ENCODE measurements around the gene FUT2.

Gene FUT2

DNA sequence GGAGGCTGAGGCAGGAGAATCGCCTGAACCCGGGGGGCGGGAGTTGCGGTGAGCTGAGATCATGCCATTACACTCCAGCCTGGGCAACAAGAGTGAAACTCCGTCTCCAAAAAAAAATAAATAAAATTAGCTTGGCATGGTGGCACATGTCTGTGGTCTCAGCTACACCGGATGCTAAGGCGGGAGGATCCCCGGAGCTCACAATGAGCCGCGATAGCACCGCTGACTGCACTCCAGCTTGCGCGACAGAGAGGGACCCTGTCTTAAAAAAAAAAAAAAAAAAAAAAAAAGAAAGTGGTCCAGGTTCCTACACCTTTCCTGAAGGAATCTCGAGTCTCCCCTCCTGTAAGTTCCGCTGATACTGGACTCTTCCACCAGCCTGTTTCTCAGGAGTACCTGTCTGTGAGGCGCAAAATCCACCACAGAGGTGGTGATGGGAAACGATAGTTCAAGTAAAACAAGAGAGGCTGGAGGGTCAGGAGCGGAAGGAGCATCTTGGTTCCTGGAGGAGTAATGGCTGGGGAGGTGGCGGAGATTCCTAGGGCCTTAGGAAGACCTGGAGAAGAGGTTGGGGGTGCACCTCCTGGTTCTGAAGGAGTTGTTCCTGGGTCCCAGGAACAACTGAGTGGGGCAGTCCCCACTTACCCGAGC is 56.2 kb downstream of the FUT2 start:
- H3K4me1 Mint-ChIP-seq (ENCODE audit: low read depth): peaks cover 26% of the 10 kb centered on the region
- intact Hi-C loops (cut with micrococcal nuclease): no loop called here
- peaks cover 83% of the 10 kb centered on the region for H3K27me3 Mint-ChIP-seq
- H3K27ac Mint-ChIP-seq: no peak overlapping the region
- H3K9me3 Mint-ChIP-seq: no peaks in the 10 kb centered on the region
- H3K36me3 Mint-ChIP-seq (ENCODE audit: low read depth): no peaks in the 10 kb centered on the region
- H3K4me3 Mint-ChIP-seq: peak overlapping the region; percentile 59

DNA sequence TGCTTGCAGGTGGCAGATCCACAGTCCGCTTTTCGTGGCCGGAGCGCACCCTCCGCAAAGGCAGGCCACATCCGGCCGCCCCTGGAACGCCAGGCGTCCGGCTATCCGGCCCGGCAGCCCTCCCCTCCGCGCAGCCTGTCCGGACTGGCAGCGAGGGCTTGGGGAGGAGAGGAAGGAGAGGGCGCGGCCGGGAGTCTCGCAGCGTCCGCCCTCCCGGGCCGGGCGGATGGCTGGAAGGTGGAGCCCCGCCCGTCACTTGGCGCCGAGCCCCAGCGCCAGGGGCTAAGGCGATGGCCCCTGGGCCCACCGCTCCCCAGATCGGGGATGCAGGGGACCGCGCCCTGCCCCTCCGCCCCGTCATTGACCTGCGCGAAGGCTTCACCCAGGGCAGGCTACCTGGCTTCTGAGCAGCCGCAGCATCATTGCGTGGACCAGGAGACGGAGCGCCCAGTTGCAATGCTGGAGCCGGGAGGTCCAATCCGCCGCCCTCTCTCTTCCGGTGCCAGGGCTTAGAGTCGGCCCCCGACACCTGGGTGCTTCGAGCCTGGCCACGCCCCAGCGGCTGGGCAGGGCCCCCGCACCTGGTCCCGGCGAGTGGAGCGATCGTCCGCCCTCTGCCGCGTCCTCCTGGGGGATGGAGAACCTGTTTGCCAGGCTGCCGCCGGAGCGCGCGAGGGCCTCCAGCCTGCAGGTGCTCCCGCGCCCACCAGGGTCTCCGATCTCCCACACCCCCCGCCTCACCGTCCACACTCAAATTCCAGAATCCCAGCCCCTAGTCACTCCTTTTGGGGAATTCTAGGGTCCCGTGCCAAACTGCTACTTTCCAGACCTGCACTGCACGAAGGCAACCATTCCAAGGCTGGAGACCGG is 57.0 kb downstream of the FUT2 start, which contains the start of gene FUT1:
Gene FUT1 (minus strand): TSS at position 146 of the 870 bp plus-strand sequence. CDS start 1,360 bp downstream, outside the sequence.
- Mint-ChIP-seq H3K4me1 (ENCODE audit: low read depth) (peaks cover 26% of the 10 kb centered on the region), H3K9me3 (no peaks in the 10 kb centered on the region), H3K27ac (peak within 1 kb of the TSS; percentile 78), H3K27me3 (peaks cover 82% of the 10 kb centered on the region), H3K4me3 (peak within 1 kb of the TSS; percentile 62), H3K36me3 (ENCODE audit: low read depth) (no peaks in the 10 kb centered on the region)
- intact Hi-C loops (cut with micrococcal nuclease): no loop called here

DNA sequence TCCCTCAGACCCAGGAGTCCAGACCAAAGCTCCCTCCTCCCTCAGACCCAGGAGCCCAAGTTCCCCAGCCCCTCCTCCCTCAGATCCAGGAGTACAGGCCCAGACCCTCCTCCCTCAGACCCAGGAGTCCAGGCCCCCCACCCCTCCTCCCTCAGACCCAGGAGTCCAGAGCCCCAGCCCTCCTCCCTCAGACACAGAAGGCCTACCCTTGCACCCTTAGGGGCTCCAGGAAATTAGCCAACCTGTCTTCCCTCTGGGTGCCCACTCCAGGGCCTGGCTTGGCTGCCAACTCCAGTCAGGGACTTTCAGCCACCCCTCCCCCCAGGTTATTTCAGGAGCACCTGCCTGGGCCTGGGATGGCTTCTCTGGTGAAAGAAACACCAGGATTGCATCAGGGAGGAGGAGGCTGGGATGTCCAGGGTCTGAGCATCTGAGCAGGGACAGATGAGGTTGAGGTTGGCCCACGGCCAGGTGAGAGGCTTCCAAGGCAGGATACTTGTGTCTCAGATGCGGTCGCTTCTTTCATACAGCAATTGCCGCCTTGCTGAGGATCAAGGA is 59.4 kb downstream of the FUT2 start, which contains the start of gene FGF21:
Gene FGF21 (plus strand): TSS at position 441 of the 558 bp plus-strand sequence. CDS start 713 bp downstream, outside the sequence.
- Mint-ChIP-seq H3K27ac (peak within 1 kb of the TSS; percentile 26), H3K36me3 (ENCODE audit: low read depth) (no peaks in the 10 kb centered on the region), H3K9me3 (no peaks in the 10 kb centered on the region), H3K4me3 (no peak within 1 kb of the TSS), H3K27me3 (peaks cover 75% of the 10 kb centered on the region), H3K4me1 (ENCODE audit: low read depth) (peaks cover 27% of the 10 kb centered on the region)
- intact Hi-C loops (cut with micrococcal nuclease): no loop called here
